ENCODE measurements around the gene ACTG1. TPM values are rescaled to one million over a fixed set of nuclear protein-coding genes. Genes with fewer than 3 reads are reported as not detected.

Gene ACTG1
- polyA plus RNA-seq, 1 donor from 2014 or later = 1,302 TPM

- no peaks in the 10 kb centered on the region for H3K27me3 Mint-ChIP-seq
- no peaks in the 10 kb centered on the region for H3K36me3 Mint-ChIP-seq
- H3K9me3 Mint-ChIP-seq = no peaks in the 10 kb centered on the region
- peak overlapping the region; percentile 88 to 96 (median 91) for H3K4me3 Mint-ChIP-seq
- peaks cover 10 to 23% (median 21%) of the 10 kb centered on the region in 3 donors for H3K4me1 Mint-ChIP-seq
- peak overlapping the region; percentile 94 to 97 (median 96) for H3K27ac Mint-ChIP-seq
These were observed 5.7 kb upstream of the ACTG1 start for GRCh38 chr17:81518113-81518784.

DNA sequence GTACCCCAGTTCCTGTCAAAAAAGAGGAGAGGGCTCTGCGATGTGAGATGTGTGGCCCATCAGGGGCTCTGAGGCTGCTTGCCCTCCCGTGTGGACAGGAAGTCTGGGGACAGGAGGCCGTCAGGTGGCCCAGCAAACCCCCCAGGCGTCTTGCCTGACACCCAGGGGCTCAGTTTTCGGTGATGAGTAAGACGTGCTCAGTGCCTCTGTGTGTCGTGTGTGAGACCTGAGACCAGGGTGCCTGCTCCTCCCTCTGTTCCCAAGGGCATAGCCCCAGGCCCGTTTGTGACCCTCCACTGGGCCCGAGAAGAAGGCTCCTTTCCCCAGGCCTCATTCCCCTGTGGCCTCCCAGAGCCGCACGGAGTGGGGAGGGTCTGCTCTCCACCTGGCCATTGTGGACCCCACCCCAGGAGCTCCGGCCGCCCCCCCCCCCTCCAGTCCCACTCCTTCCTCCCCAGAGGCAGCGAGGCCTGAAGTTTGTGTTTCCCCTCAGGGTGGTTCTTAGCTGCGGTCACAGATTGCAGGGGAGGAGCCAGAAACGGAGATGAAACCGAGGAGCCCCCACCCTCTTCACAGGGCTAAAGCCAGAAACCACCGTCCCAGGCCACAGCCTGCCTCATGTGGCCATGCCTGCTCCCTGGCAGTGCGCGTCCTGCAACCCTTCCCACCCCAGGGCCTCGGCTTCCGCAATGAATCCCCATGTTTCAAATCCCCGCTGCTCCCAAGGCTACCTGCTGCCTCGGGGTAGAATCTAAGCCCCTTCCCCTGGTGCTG, 4.9 kb upstream of the ACTG1 start:
- peaks cover 10 to 23% (median 22%) of the 10 kb centered on the region in 3 donors for H3K4me1 Mint-ChIP-seq
- no peaks in the 10 kb centered on the region for H3K36me3 Mint-ChIP-seq
- peak overlapping the region; percentile 88 to 96 (median 91) for H3K4me3 Mint-ChIP-seq
- H3K27ac Mint-ChIP-seq = peak overlapping the region; percentile 94 to 97 (median 96)
- H3K9me3 Mint-ChIP-seq = no peaks in the 10 kb centered on the region
- H3K27me3 Mint-ChIP-seq = no peaks in the 10 kb centered on the region

DNA sequence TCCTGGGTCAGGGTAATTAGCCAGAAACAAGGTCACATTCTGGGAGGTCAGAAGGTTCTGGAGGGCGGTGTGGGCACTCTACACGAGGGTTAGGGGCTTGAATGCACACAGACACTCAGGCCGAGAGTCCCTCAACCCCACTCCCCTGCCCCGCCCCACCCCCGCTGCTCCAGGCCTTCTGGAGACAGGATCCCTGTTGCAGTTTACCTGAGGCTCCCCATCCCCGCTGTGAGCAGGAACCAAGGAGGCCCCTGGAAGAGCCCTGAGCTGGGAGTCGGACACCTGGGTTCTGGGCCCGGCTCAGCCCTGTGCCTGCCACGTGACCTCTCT, 4.4 kb upstream of the ACTG1 start:
- H3K4me3 Mint-ChIP-seq = peak overlapping the region; percentile 89 to 96 (median 94)
- peaks cover under 1% of the 10 kb centered on the region for H3K36me3 Mint-ChIP-seq
- peak overlapping the region; percentile 94 to 97 (median 96) for H3K27ac Mint-ChIP-seq
- H3K4me1 Mint-ChIP-seq = peaks cover 10 to 23% (median 22%) of the 10 kb centered on the region in 3 donors
- H3K9me3 Mint-ChIP-seq = no peaks in the 10 kb centered on the region
- H3K27me3 Mint-ChIP-seq = no peaks in the 10 kb centered on the region

- H3K4me3 Mint-ChIP-seq = peak overlapping the region; percentile 89 to 96 (median 94)
- H3K27ac Mint-ChIP-seq = peak overlapping the region; percentile 94 to 97 (median 96)
- no peaks in the 10 kb centered on the region for H3K27me3 Mint-ChIP-seq
- no peaks in the 10 kb centered on the region for H3K9me3 Mint-ChIP-seq
- H3K4me1 Mint-ChIP-seq = peaks cover 10 to 25% (median 22%) of the 10 kb centered on the region in 3 donors
- peaks cover 6% of the 10 kb centered on the region for H3K36me3 Mint-ChIP-seq
These were observed 3.8 kb upstream of the ACTG1 start for GRCh38 chr17:81516439-81516838.

- H3K36me3 Mint-ChIP-seq = peaks cover 14% of the 10 kb centered on the region
- no peaks in the 10 kb centered on the region for H3K27me3 Mint-ChIP-seq
- H3K4me1 Mint-ChIP-seq = peaks cover 15 to 28% (median 28%) of the 10 kb centered on the region in 3 donors
- H3K27ac Mint-ChIP-seq = peak overlapping the region; percentile 92 to 97 (median 96)
- no peaks in the 10 kb centered on the region for H3K9me3 Mint-ChIP-seq
- peak overlapping the region; percentile 89 to 96 (median 94) for H3K4me3 Mint-ChIP-seq
These were observed 3.0 kb upstream of the ACTG1 start for GRCh38 chr17:81515530-81516041.

DNA sequence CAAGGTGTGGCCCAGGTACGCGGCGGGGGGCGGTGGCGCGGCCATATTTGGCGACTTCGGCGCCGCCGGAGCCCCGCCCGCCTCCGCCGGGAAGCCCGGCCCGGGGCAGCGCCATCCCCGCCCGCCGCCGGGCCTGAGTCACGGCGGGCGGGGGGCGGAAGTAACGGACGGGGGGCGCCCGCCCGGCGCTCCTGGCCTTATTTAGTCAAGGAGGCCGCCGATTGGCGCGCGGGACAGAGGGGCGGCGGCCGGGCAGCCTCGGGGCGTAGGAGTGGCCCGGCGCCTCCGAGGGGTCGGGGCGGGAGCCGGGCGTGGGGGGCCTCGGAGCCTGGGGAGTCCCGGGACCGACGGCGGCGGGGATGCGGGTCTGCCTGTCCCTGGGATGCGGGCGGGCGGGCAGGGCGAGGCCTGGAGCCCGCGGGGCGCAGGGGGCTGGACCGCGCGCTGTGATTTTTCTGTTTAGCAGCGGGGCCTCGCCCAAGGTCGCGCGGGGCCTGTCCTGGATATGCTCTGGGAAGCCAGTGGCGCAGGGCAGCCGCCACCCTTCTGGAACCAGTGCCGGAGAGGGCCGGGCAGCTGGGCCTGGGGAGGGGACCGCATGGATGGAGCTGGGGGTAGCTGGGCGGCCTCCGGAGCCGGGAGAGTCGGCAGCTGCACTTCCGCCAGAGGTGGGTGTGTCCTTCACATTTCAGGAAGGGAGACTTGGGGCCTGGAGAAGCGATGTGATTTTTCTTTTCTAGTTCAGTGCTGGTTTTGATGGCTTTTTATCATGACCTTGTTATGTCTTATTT, 2.3 kb upstream of the ACTG1 start:
- H3K9me3 Mint-ChIP-seq = no peaks in the 10 kb centered on the region
- H3K27me3 Mint-ChIP-seq = no peaks in the 10 kb centered on the region
- peaks cover 19% of the 10 kb centered on the region for H3K36me3 Mint-ChIP-seq
- peak overlapping the region; percentile 89 to 96 (median 94) for H3K4me3 Mint-ChIP-seq
- peak overlapping the region; percentile 92 to 99 (median 93) for H3K27ac Mint-ChIP-seq
- H3K4me1 Mint-ChIP-seq = peaks cover 19 to 32% (median 30%) of the 10 kb centered on the region in 3 donors

DNA sequence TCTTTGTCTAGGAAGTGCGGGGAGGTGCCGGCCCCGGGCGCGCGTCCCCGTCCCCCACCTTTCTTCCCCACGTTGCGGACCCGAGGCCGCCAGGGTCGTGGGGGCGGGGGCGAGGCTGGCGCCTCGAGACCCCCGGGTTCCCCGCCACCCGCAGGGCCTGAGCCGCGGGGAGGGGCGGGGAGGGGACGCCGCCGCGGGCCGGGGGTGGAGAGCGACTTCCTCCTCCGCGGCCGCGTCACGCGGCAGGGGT, 1.8 kb upstream of the ACTG1 start:
- Mint-ChIP-seq H3K36me3 (peaks cover 24% of the 10 kb centered on the region), H3K9me3 (no peaks in the 10 kb centered on the region), H3K27me3 (no peaks in the 10 kb centered on the region), H3K27ac (peak overlapping the region; percentile 84 to 99 (median 95)), H3K4me1 (peaks cover 24 to 38% (median 36%) of the 10 kb centered on the region in 3 donors), H3K4me3 (peak overlapping the region; percentile 86 to 99 (median 91))

DNA sequence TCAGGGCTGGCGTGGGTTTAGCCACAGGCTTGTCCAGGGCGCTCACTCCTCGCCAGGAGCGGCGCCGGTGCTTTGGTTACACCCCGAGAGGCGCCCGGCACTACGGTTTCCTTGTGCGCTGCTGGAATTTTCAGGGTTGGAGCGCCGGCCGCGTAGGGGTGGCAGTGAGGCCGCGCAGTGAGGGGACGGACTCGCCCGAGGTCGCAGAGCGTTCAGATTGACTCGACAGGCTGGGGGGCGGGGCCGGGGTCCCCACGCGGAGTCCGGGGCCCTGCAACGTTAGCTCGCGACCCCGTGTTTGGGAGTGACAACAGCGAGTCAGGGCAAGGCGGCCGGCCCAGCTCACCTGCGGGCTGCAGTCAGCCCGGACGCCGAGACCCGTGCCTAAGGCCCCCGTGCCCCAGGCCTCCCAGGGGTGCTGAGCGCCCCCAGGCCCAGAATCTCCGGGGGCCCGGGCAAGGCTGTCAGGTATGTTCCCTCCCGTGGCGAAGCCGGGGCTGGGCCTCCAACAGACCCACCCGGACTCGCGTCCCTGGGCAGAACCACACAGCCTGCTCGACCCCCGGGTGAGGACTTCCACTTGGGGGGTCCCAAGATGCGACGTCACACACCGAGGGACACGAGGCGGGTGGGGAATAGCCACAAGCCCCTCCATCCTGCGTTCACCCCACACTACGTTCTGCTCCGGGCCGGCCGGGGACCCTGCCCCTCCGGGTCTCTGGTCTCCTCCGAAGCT, 1.3 kb upstream of the ACTG1 start:
- Mint-ChIP-seq H3K4me3 (peak overlapping the region; percentile 86 to 99 (median 96)), H3K27ac (peak overlapping the region; percentile 95 to 99 (median 95)), H3K27me3 (no peaks in the 10 kb centered on the region), H3K36me3 (peaks cover 24% of the 10 kb centered on the region), H3K4me1 (peaks cover 29 to 42% (median 41%) of the 10 kb centered on the region in 3 donors), H3K9me3 (no peaks in the 10 kb centered on the region)

- H3K4me3 Mint-ChIP-seq = peak overlapping the region; percentile 86 to 99 (median 96)
- peak overlapping the region; percentile 95 to 99 (median 95) for H3K27ac Mint-ChIP-seq
- no peaks in the 10 kb centered on the region for H3K27me3 Mint-ChIP-seq
- H3K36me3 Mint-ChIP-seq = peaks cover 24% of the 10 kb centered on the region
- H3K4me1 Mint-ChIP-seq = peaks cover 31 to 44% (median 39%) of the 10 kb centered on the region in 3 donors
- no peaks in the 10 kb centered on the region for H3K9me3 Mint-ChIP-seq
These were observed 763 bp upstream of the ACTG1 start for GRCh38 chr17:81513372-81513752.

DNA sequence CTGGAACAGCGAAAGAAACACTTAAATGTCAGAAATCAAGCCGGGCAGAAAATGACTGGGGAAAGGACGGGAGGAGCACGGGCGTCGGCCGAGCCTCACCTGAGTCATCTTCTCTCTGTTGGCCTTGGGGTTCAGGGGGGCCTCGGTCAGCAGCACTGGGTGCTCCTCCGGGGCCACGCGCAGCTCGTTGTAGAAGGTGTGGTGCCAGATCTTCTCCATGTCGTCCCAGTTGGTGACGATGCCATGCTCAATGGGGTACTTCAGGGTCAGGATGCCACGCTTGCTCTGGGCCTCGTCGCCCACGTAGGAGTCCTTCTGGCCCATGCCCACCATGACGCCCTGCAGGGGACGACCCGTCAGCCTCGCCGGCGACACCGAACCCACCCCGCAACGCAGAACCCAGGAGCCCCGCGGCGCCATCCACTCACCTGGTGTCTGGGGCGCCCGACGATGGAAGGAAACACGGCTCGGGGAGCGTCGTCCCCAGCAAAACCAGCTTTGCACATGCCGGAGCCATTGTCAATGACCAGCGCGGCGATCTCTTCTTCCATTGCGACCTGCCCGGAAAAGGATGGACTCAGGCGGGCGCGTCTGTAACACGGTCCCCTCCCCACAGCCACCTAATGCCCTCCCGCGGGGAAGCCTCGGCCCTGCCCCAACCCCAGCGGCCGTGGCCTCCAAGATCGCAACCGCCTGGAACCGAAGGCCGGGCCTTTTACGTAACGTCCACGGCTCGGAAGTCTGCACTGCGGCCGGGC, 616 bp downstream of the ACTG1 start:
- Mint-ChIP-seq H3K27ac (peak overlapping the region; percentile 85 to 99 (median 96)), H3K36me3 (peaks cover 26% of the 10 kb centered on the region), H3K27me3 (no peaks in the 10 kb centered on the region), H3K4me3 (peak overlapping the region; percentile 94 to 99 (median 97)), H3K4me1 (peaks cover 27 to 37% (median 36%) of the 10 kb centered on the region in 3 donors), H3K9me3 (no peaks in the 10 kb centered on the region)

GRCh38 chr17:81511554-81511803, 1.1 kb downstream of the ACTG1 start:
- peaks cover 25 to 37% (median 32%) of the 10 kb centered on the region in 3 donors for H3K4me1 Mint-ChIP-seq
- peaks cover 26% of the 10 kb centered on the region for H3K36me3 Mint-ChIP-seq
- peak overlapping the region; percentile 94 to 99 (median 97) for H3K4me3 Mint-ChIP-seq
- H3K27ac Mint-ChIP-seq = peak overlapping the region; percentile 85 to 99 (median 96)
- H3K27me3 Mint-ChIP-seq = no peaks in the 10 kb centered on the region
- H3K9me3 Mint-ChIP-seq = no peaks in the 10 kb centered on the region

- Mint-ChIP-seq H3K36me3 (peaks cover 26% of the 10 kb centered on the region), H3K4me1 (peaks cover 25 to 33% (median 27%) of the 10 kb centered on the region in 3 donors), H3K9me3 (no peaks in the 10 kb centered on the region), H3K27ac (peak overlapping the region; percentile 85 to 99 (median 96)), H3K4me3 (peak overlapping the region; percentile 94 to 99 (median 97)), H3K27me3 (no peaks in the 10 kb centered on the region)
These were observed 1.6 kb downstream of the ACTG1 start for GRCh38 chr17:81510785-81511553.

Measured in IgD-negative memory B cell (primary cell).